NT2/D1 (cell line): ENCODE data around the gene TALDO1.
"Not testable (repeated sequence)": the region's sequence is repeated elsewhere in the genome, so short reads cannot be mapped to it uniquely, and the experiment has no call there.

Source experiments
- DNase-seq: peaks from one replicate; pipeline ENCODE4 v3.0.0-alpha.2; 2011; ENCODE audit warnings: low read depth, low spot score
- H3K27me3 ChIP-seq: 2 replicates; pipeline ENCODE4 v1.6.0; 2011; ENCODE audit warnings: mild to moderate bottlenecking; ENCODE audit not compliant: insufficient read length, insufficient read depth
- H3K36me3 ChIP-seq: 2 replicates; pipeline ENCODE4 v1.6.1; 2011; ENCODE audit warnings: mild to moderate bottlenecking, low read length, mixed read lengths; ENCODE audit not compliant: insufficient read depth, insufficient read length
- H3K4me1 ChIP-seq: 2 replicates; pipeline ENCODE4 v1.5.1; 2011; ENCODE audit not compliant: insufficient read depth, insufficient read length
- H3K4me3 ChIP-seq: 2 replicates; pipeline ENCODE4 v1.5.1; 2011; ENCODE audit warnings: low read depth; ENCODE audit not compliant: insufficient read length
- H3K9ac ChIP-seq: 2 replicates; pipeline ENCODE4 v1.6.0; 2011; ENCODE audit warnings: low read depth; ENCODE audit not compliant: insufficient read length
- H3K9me3 ChIP-seq: 2 replicates; pipeline ENCODE4 v1.5.1; 2011; ENCODE audit warnings: mild to moderate bottlenecking, low read length; ENCODE audit not compliant: insufficient read depth
- SUZ12 ChIP-seq: IDR thresholded peaks from 2 replicates; pipeline ENCODE4 v1.6.1; 2011; ENCODE audit not compliant: insufficient read length, insufficient read depth; ENCODE audit errors: extremely low read depth
- YY1 ChIP-seq: IDR thresholded peaks from 2 replicates; pipeline ENCODE4 v1.6.1; 2011; ENCODE audit not compliant: insufficient read length, insufficient read depth
- ZNF274 ChIP-seq: IDR thresholded peaks from 2 replicates; pipeline ENCODE4 v1.6.1; 2011; ENCODE audit warnings: mild to moderate bottlenecking, low read depth, low read length

TALDO1 gene

GRCh38 chr11:728901-729491 lies 18.3 kb upstream of the TALDO1 start:
- Histone ChIP-seq H3K27me3 (peaks cover 7% of the 10 kb centered on the region), H3K9me3 (no peaks in the 10 kb centered on the region), H3K9ac (no peak overlapping the region), H3K36me3 (peaks cover 27% of the 10 kb centered on the region), H3K4me1 (peaks cover 17% of the 10 kb centered on the region), H3K4me3 (no peak overlapping the region)
- no peak for DNase-seq
- TF ChIP-seq SUZ12, result no peak
- no peak for TF ChIP-seq ZNF274
- TF ChIP-seq YY1, result no peak

GRCh38 chr11:729492-730074 lies 17.7 kb upstream of the TALDO1 start:
- H3K27me3 ChIP-seq, result peaks cover 7% of the 10 kb centered on the region
- H3K9me3 ChIP-seq, result no peaks in the 10 kb centered on the region
- DNase-seq, result no peak
- TF ChIP-seq YY1 (no peak), SUZ12 (no peak), ZNF274 (no peak)
- no peak overlapping the region for H3K4me3 ChIP-seq
- no peak overlapping the region for H3K9ac ChIP-seq
- peaks cover 12% of the 10 kb centered on the region for H3K4me1 ChIP-seq
- peaks cover 21% of the 10 kb centered on the region for H3K36me3 ChIP-seq

- H3K9me3 ChIP-seq, result no peaks in the 10 kb centered on the region
- no peak overlapping the region for H3K4me3 ChIP-seq
- H3K36me3 ChIP-seq, result no peaks in the 10 kb centered on the region
- no peak overlapping the region for H3K9ac ChIP-seq
- TF ChIP-seq SUZ12, result no peak
- no peak for TF ChIP-seq ZNF274
- no peak for TF ChIP-seq YY1
- H3K27me3 ChIP-seq, result no peaks in the 10 kb centered on the region
- H3K4me1 ChIP-seq, result peaks cover 8% of the 10 kb centered on the region
- DNase-seq, result no peak
Measured at GRCh38 chr11:733072-733471, 14.2 kb upstream of the TALDO1 start.

- not testable (repeated sequence) for H3K9me3 ChIP-seq, H3K27me3 ChIP-seq, H3K36me3 ChIP-seq, H3K4me3 ChIP-seq, H3K4me1 ChIP-seq, DNase-seq
- peak overlapping the region; percentile 4 for H3K9ac ChIP-seq
Measured at GRCh38 chr11:734541-734940, 12.7 kb upstream of the TALDO1 start.

- H3K9ac ChIP-seq, result peak overlapping the region; percentile 70
- TF ChIP-seq ZNF274 (no peak), YY1 (no peak), SUZ12 (no peak)
- no peak for DNase-seq
Measured at GRCh38 chr11:737366-737765, 9.9 kb upstream of the TALDO1 start.

GRCh38 chr11:737899-738298 lies 9.4 kb upstream of the TALDO1 start:
- not testable (repeated sequence) for H3K9ac ChIP-seq, DNase-seq, H3K27me3 ChIP-seq, H3K4me3 ChIP-seq, H3K36me3 ChIP-seq, H3K9me3 ChIP-seq, H3K4me1 ChIP-seq

More at GRCh38 chr11:737366-737765, 9.9 kb upstream of the TALDO1 start:
- Histone ChIP-seq H3K4me1 (peaks cover 3% of the 10 kb centered on the region), H3K9me3 (no peaks in the 10 kb centered on the region), H3K4me3 (no peak overlapping the region), H3K27me3 (no peaks in the 10 kb centered on the region), H3K36me3 (no peaks in the 10 kb centered on the region)

- DNase-seq, result no peak
- no peaks in the 10 kb centered on the region for H3K36me3 ChIP-seq
- TF ChIP-seq ZNF274 (no peak), SUZ12 (no peak), YY1 (no peak)
- H3K27me3 ChIP-seq, result no peaks in the 10 kb centered on the region
- no peak overlapping the region for H3K9ac ChIP-seq
- peaks cover 3% of the 10 kb centered on the region for H3K4me1 ChIP-seq
- H3K9me3 ChIP-seq, result no peaks in the 10 kb centered on the region
- no peak overlapping the region for H3K4me3 ChIP-seq
Measured at GRCh38 chr11:742156-742546, 5.1 kb upstream of the TALDO1 start.
